WTC11 (cell line): ENCODE measurements around the gene ITPKA. TPM values are rescaled to one million over a fixed set of nuclear protein-coding genes. Genes with fewer than 3 reads are reported as not detected.

Experiments
- ATAC-seq: fragments of 200-7000 bp; cut with Tn5 transposase; 2 replicates; pipeline ENCODE4 v1.10.0; 2021; ENCODE audit warnings: mild to moderate bottlenecking, moderate library complexity
- CTCF ChIA-PET: fragments of 300-600 bp; sonication (Branson Sonifier 250); formaldehyde crosslinking; loops from one replicate; lab custom pipeline; 2021; ENCODE audit warnings: antibody characterized with exemption; lab: Charles Lee
- POLR2A ChIA-PET: fragments of 350-600 bp; sonication (Branson Sonifier 250); formaldehyde crosslinking; loops from one replicate; lab custom pipeline; 2021; ENCODE audit warnings: antibody characterized with exemption; lab: Charles Lee
- DNase-seq: peaks from one replicate; pipeline ENCODE4 v3.0.0; 2021; ENCODE audit warnings: low spot score
- H3K27ac Mint-ChIP-seq: 2 replicates; pipeline ENCODE4 v1.8.0; 2021; ENCODE audit warnings: mixed read lengths
- H3K27me3 Mint-ChIP-seq: 2 replicates; pipeline ENCODE4 v1.8.0; 2021; ENCODE audit warnings: low read depth, mild to moderate bottlenecking, moderate library complexity, mixed read lengths
- H3K36me3 Mint-ChIP-seq: 2 replicates; pipeline ENCODE4 v1.8.0; 2021; ENCODE audit warnings: mixed read lengths
- H3K4me1 Mint-ChIP-seq: 2 replicates; pipeline ENCODE4 v1.8.0; 2022; ENCODE audit warnings: mixed read lengths
- H3K4me3 Mint-ChIP-seq: 2 replicates; pipeline ENCODE4 v1.8.0; 2021; ENCODE audit warnings: mild to moderate bottlenecking, moderate library complexity, mixed read lengths
- H3K9me3 Mint-ChIP-seq: 2 replicates; pipeline ENCODE4 v1.8.0; 2021; ENCODE audit warnings: mixed read lengths
- ATF1 ChIP-seq: sonication (generic); formaldehyde crosslinking; IDR thresholded peaks from 2 replicates; pipeline ENCODE4 v1.8.1; 2023; ENCODE audit warnings: mild to moderate bottlenecking, moderate library complexity, missing genetic modification reagents
- ATF2 ChIP-seq: sonication (generic); formaldehyde crosslinking; IDR thresholded peaks from 2 replicates; pipeline ENCODE4 v1.8.1; 2022; ENCODE audit warnings: low read depth, missing genetic modification reagents, borderline replicate concordance
- CREB1 ChIP-seq: sonication (generic); formaldehyde crosslinking; IDR thresholded peaks from 2 replicates; pipeline ENCODE4 v1.8.0; 2023; ENCODE audit warnings: mild to moderate bottlenecking, missing genetic modification reagents
- CTCF ChIP-seq: fragments of 200-600 bp; IDR thresholded peaks from 2 replicates; pipeline ENCODE4 v1.8.0; 2022; ENCODE audit warnings: antibody characterized with exemption
- GABPB1 ChIP-seq: sonication (generic); formaldehyde crosslinking; IDR thresholded peaks from 2 replicates; pipeline ENCODE4 v1.8.1; 2023; ENCODE audit warnings: mild to moderate bottlenecking, missing genetic modification reagents
- IRF1 ChIP-seq: sonication (generic); formaldehyde crosslinking; IDR thresholded peaks from 2 replicates; pipeline ENCODE4 v1.8.0; 2023; ENCODE audit warnings: missing genetic modification reagents
- MYBL2 ChIP-seq: sonication (generic); formaldehyde crosslinking; IDR thresholded peaks from 2 replicates; pipeline ENCODE4 v1.8.1; 2023; ENCODE audit warnings: mild to moderate bottlenecking, moderate library complexity, missing genetic modification reagents
- NFE2L1 ChIP-seq: sonication (generic); formaldehyde crosslinking; IDR thresholded peaks from 2 replicates; pipeline ENCODE4 v1.8.1; 2023; ENCODE audit warnings: missing genetic modification reagents
- NFYB ChIP-seq: sonication (generic); formaldehyde crosslinking; conservative IDR thresholded peaks from 2 replicates; pipeline ENCODE4 v1.8.0; 2022; ENCODE audit warnings: low read depth, missing genetic modification reagents
- NR2C2 ChIP-seq: sonication (generic); formaldehyde crosslinking; IDR thresholded peaks from 2 replicates; pipeline ENCODE4 v1.8.0; 2022; ENCODE audit warnings: mild to moderate bottlenecking, missing genetic modification reagents
- SP1 ChIP-seq: sonication (generic); formaldehyde crosslinking; conservative IDR thresholded peaks from 2 replicates; pipeline ENCODE4 v1.8.1; 2022; ENCODE audit warnings: missing genetic modification reagents
- TCF7 ChIP-seq: sonication (generic); formaldehyde crosslinking; IDR thresholded peaks from 2 replicates; pipeline ENCODE4 v1.8.0; 2022; ENCODE audit warnings: mild to moderate bottlenecking, low read depth, missing genetic modification reagents, moderate library complexity
- TP53 ChIP-seq: sonication (generic); formaldehyde crosslinking; IDR thresholded peaks from 2 replicates; pipeline ENCODE4 v1.8.1; 2023; ENCODE audit warnings: mild to moderate bottlenecking, missing genetic modification reagents
- ZNF121 ChIP-seq: sonication (generic); formaldehyde crosslinking; IDR thresholded peaks from 2 replicates; pipeline ENCODE4 v1.8.0; 2023; ENCODE audit warnings: missing genetic modification reagents
- ZNF232 ChIP-seq: sonication (generic); formaldehyde crosslinking; IDR thresholded peaks from 2 replicates; pipeline ENCODE4 v1.8.0; 2022; ENCODE audit warnings: mild to moderate bottlenecking, missing genetic modification reagents
- ZNF263 ChIP-seq: sonication (generic); formaldehyde crosslinking; IDR thresholded peaks from 2 replicates; pipeline ENCODE4 v1.8.1; 2022; ENCODE audit warnings: low read depth, mild to moderate bottlenecking, moderate library complexity, missing genetic modification reagents
- ZNF396 ChIP-seq: fragments of 250-450 bp; sonication (Bioruptor Pico); IDR thresholded peaks from 2 replicates; pipeline ENCODE4 v1.8.0; 2021; ENCODE audit warnings: mild to moderate bottlenecking, moderate library complexity, borderline replicate concordance
- ZNF532 ChIP-seq: fragments of 250-450 bp; sonication (Bioruptor Pico); IDR thresholded peaks from 2 replicates; pipeline ENCODE4 v1.9.0; 2021; ENCODE audit warnings: mild to moderate bottlenecking, borderline replicate concordance
- total RNA-seq: library from RNA; stranded (reverse); gene quantifications from 3 replicates; pipeline ENCODE4 v1.2.3, GENCODE V29; 2021

Gene ITPKA
- total RNA-seq, 1 experiment from 2014 or later = 1.2 TPM

- no peak for TF ChIP-seq NFYB (CRISPR knock-in tag)
Measured at GRCh38 chr15:41493205-41493901, at the start of gene ITPKA (continued).

GRCh38 chr15:41445399-41445798 lies 48.3 kb upstream of the ITPKA start:
- H3K27ac Mint-ChIP-seq = no peak overlapping the region
- POLR2A ChIA-PET = no interaction called here

GRCh38 chr15:41462084-41462795 lies 31.4 kb upstream of the ITPKA start:
- Mint-ChIP-seq H3K9me3 (no peaks in the 10 kb centered on the region; the same call in 1 of the 2 replicates), H3K27me3 (no peaks in the 10 kb centered on the region), H3K27ac (no peak overlapping the region), H3K36me3 (peaks cover 57% of the 10 kb centered on the region), H3K4me3 (no peak overlapping the region), H3K4me1 (no peaks in the 10 kb centered on the region)
- no peak for DNase-seq
- no peak for ATAC-seq
- CTCF ChIA-PET = no interaction called here
- POLR2A ChIA-PET = no interaction called here
- TF ChIP-seq GABPB1 (no peak), IRF1 (no peak), TCF7 (CRISPR knock-in tag) (no peak), TP53 (CRISPR knock-in tag) (no peak), NR2C2 (CRISPR knock-in tag) (no peak), CTCF (no peak), NFE2L1 (CRISPR knock-in tag) (no peak), ATF1 (CRISPR knock-in tag) (no peak), ZNF121 (CRISPR knock-in tag) (no peak), ATF2 (no peak), MYBL2 (no peak), ZNF232 (CRISPR knock-in tag) (no peak), SP1 (CRISPR knock-in tag) (no peak), ZNF396 (CRISPR knock-in tag) (no peak), CREB1 (CRISPR knock-in tag) (no peak), ZNF532 (CRISPR knock-in tag) (no peak)

More at GRCh38 chr15:41445399-41445798, 48.3 kb upstream of the ITPKA start:
- CTCF ChIA-PET = no interaction called here
- no peaks in the 10 kb centered on the region for H3K9me3 Mint-ChIP-seq
- ATAC-seq (no peak), DNase-seq (no peak)
- peaks cover 25% of the 10 kb centered on the region for H3K36me3 Mint-ChIP-seq
- no peaks in the 10 kb centered on the region for H3K27me3 Mint-ChIP-seq
- no peak overlapping the region for H3K4me3 Mint-ChIP-seq
- H3K4me1 Mint-ChIP-seq = no peaks in the 10 kb centered on the region
- TF ChIP-seq ZNF263 (CRISPR knock-in tag) = no peak
